NCI-H187 (cell line): ENCODE data around the gene NMUR2.
A peak's percentile ranks its signal among the peaks of the same experiment; 100 is the strongest.

ENCODE experiments used
- DNase-seq, 2 experiments: peaks; one replicate each; lab custom pipeline; 2025; lab: John Stamatoyannopoulos, UW

NMUR2 gene

GRCh38 chr5:152405145-152405544, at the start of gene NMUR2:
Gene NMUR2, minus strand, starts transcription at chr5:152405279. Its CDS starts 166 bp downstream, at chr5:152405113.
- peak in 1 of 2 experiments; percentile 37 for DNase-seq

GRCh38 chr5:152443935-152444334, 38.9 kb upstream of the NMUR2 start:
- DNase-seq, result no peak

GRCh38 chr5:152439791-152440190, 34.7 kb upstream of the NMUR2 start:
- no peak for DNase-seq

GRCh38 chr5:152437866-152438265, 32.8 kb upstream of the NMUR2 start:
- DNase-seq, result no peak

- no peak for DNase-seq
Observed at GRCh38 chr5:152427721-152428120, 22.6 kb upstream of the NMUR2 start.

- no peak for DNase-seq
Observed at GRCh38 chr5:152425083-152425482, 20.0 kb upstream of the NMUR2 start.

- DNase-seq, result no peak
Observed at GRCh38 chr5:152424501-152424900, 19.4 kb upstream of the NMUR2 start.

- DNase-seq, result no peak
Observed at GRCh38 chr5:152422081-152422480, 17.0 kb upstream of the NMUR2 start.

GRCh38 chr5:152412129-152412528, 7.0 kb upstream of the NMUR2 start:
- no peak for DNase-seq

GRCh38 chr5:152406082-152406481, 1.0 kb upstream of the NMUR2 start:
- DNase-seq, result no peak

GRCh38 chr5:152404494-152404893, 585 bp downstream of the NMUR2 start:
- DNase-seq, result no peak

- no peak for DNase-seq
Observed at GRCh38 chr5:152403046-152403445, 2.0 kb downstream of the NMUR2 start.

- DNase-seq, result no peak
Observed at GRCh38 chr5:152400846-152401245, 4.2 kb downstream of the NMUR2 start.

GRCh38 chr5:152397581-152397980, 7.5 kb downstream of the NMUR2 start:
- DNase-seq, result no peak

GRCh38 chr5:152393441-152393840, 11.6 kb downstream of the NMUR2 start:
- DNase-seq, result no peak

- DNase-seq, result no peak
Observed at GRCh38 chr5:152389208-152389849, 15.8 kb downstream of the NMUR2 start.

- DNase-seq, result no peak
Observed at GRCh38 chr5:152388610-152389009, 16.5 kb downstream of the NMUR2 start.

GRCh38 chr5:152380415-152381123, 24.5 kb downstream of the NMUR2 start:
- no peak for DNase-seq

GRCh38 chr5:152379331-152379730, 25.7 kb downstream of the NMUR2 start:
- no peak for DNase-seq

GRCh38 chr5:152378730-152379129, 26.3 kb downstream of the NMUR2 start:
- DNase-seq, result no peak

GRCh38 chr5:152376886-152377285, 28.2 kb downstream of the NMUR2 start:
- no peak for DNase-seq

- no peak for DNase-seq
Observed at GRCh38 chr5:152374711-152375275, 30.3 kb downstream of the NMUR2 start.

- DNase-seq, result no peak
Observed at GRCh38 chr5:152372875-152373274, 32.2 kb downstream of the NMUR2 start.
